Activated naive CD4-positive, alpha-beta T cell treated with anti-CD3 and anti-CD28 coated beads, Interleukin-2, amount 50 U/mL, for 16 hours (primary cell): Measurements from ENCODE around the gene PRKD1.

Experiments used
- DNase-seq: peaks from one replicate; pipeline ENCODE4 v3.0.0-alpha.2; 2020

PRKD1 gene

DNA sequence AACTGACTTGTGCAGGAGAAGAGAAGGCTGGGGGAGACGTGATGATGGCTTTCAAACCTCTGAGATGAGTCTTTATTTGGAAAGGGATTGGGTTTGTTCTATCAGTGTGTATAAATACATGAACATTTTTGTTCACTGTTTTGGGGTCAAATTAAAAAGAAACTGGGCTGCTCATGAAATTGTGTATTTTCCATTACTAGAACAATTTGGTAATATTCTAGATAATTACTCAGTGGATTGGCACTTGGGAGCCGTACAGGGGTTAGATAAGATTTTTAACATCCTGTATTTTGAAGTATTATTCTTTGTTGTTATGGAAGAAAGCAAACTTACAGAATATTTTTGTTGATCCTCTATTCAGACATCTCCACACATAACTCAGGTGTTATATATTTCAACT is 340.6 kb downstream of the PRKD1 start:
- DNase-seq, result no peak

DNA sequence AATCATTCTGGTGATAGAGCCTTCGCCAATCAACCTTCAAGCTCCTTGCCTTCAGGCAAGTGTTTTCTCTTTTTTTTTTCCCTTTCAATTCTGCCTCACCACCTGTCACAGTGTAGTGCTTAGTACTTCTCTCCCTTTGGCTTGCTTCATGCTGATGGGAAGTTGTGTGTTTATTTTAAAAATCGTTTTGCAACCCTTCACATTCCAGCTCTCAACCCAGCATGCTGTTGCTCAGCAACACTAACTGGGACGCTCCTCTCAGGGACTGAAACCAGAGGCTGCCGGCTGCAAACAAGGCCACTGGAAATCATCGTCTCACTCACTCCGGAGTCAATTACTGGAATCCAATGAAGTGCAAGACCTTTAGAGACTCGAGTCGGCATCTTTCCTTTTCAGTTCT is 342.7 kb downstream of the PRKD1 start:
- no peak for DNase-seq

DNA sequence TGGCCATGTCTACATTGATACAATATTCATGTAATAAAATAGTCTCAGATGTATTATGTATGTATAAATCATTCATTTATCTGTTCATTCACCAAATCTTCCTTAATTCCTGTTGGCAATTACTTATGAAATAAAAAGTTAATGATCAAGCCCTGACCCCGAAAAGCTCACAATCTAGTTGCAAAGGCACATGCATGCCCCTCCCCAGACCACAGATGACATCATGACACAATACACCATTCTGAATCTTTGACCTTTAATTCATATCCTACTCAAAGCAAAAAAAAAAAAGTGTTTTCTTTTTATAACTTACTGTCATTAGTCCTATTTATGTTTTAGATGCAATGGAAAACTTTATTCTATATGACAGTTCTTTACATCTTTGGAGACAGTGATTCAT is 346.9 kb downstream of the PRKD1 start:
- DNase-seq, result no peak

DNA sequence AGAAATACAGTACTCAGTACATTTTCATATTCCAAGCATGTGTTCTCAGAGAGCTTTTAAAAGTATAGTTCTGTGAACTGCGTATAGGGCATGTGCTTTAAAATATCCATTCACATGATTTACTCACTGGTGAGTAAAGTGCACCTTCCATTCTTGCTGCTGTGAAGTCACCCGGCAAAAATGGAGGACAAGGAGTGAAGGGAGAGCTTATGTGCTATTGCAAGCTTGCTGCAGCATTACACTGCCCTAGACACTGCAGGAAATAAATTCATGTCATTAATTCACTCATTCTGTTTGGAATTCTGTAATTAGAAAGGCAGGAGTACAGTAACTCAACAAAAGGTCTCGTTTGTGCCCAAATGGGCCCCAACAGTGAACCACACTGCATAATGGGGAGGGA is 347.8 kb downstream of the PRKD1 start:
- DNase-seq, result no peak

DNA sequence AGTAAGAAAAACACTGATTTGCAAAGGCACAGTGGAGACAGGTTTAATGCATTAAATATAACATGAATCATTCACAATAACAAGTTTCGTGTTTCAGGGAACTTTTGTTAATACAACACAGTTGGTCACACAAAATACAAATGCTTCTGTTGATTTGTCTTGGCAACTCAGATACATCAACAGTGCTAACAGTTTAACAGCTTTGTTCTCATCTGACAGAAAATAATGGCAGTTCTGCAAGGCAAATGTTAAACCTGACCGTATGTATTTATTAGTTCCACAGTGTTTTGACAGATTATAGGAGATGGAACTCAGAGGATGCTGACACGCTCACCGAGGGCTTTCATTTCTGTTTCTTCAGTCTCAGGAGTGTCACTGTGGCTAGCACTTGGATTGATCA is 350.7 kb downstream of the PRKD1 start:
- no peak for DNase-seq

DNA sequence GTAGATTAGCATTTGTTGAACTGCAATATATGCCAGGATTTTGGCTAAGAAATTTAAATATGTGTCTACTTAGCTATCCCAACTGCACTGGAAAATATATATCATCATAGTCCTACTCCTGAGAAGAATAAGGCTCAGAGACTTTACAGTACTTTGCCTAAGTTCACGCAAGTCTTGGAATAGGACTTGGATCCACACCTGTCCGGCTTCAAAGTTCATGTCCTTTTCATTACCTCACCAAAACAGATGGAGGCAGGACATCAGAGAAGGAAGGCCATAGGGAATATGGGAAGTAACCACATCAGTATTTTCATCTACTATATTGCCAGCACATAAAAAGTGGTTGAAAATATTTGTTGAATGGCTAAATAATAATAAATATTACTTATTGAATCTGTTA is 358.5 kb downstream of the PRKD1 start:
- DNase-seq, result no peak

DNA sequence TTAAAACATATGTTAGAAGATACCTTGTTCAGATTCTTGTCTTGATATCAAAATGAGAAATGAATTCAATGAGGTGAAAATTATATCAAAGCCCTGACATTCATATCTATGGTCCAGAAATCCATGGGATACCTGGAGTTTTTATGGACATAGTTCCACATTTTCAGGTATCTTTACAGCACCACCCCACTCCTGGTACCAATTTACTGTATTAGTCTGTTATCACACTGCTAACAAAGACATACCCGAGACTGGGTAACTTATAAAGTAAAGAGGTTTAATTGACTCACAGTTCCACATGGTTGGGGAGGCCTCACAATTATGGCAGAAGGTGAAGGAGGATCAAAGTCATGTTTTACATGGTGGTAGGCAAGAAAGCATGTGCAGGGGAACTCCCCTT is 361.5 kb downstream of the PRKD1 start:
- DNase-seq, result no peak

DNA sequence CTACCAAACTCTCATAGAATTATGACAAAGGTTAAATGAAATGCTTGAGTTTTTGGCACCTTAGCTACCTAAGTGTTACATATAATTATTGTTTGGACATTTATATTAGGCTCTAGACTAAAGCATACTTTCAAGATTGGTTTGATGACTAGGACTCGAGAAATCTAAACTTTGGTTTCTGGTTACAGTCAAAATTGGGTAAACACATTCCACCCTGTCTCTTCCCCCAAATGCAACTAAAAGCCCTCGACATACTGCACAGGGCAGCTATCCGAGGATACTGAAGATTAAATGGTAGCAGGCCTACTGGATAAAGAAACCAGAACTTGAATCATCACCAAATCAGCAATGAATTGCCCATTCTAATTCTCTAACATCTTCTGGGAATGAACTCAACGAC is 369.1 kb downstream of the PRKD1 start:
- no peak for DNase-seq

DNA sequence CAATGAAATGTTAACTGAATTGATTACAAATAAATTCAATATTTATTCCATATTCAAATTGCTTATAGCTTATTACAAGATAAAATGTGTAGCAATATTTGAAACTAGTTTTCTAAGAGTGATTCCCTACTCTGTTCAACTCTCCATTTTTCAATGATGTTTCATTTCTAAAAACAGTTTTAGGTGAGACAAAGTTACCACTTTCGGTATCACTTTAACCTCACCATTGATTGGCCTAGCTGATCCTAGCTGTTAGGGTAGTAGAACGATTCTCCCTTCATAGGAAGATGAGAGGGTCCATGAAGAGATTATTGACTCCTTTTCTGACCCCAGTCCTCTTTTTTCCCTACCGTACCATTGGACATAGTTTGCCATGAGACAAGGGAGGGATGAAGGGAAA is 373.3 kb downstream of the PRKD1 start:
- no peak for DNase-seq

DNA sequence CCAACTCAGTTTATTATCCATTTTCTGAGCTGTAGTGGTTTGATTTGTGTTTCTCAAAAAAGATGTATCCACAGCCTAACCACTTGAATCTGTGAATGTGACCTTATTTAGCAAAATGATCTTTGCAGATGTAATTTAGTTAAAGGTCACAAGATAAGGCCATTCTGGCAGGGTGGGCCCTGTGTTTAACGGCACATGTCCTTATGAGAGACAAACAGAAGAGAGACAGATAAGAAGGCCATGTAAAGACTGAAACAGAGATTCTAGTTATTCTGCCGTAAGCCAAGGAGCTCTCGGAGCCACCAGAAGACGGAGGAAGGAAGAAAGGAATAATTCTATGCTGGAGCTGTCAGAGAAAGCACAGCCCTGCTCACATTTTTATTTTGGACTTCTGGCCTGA is 374.2 kb downstream of the PRKD1 start:
- DNase-seq, result no peak

DNA sequence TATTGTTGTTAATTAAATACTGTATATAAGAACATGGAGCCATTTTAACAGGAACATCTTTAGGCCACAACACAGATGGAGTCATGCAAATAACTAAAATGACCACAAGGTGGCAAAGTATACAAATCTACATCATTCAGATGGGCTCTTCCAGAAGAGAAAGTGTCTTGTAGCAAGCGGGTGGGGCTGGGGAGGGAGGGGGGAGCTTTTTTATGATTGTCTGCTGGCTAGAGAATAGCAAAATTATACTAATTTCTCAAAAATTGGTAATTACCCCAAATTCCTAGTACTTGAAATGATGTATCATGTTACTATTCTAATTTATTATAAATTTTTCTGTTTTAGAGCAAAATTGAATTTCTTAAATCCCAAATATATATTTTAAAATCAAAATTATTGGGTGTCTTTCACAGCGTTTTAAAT is 378.7 kb downstream of the PRKD1 start:
- DNase-seq, result no peak

DNA sequence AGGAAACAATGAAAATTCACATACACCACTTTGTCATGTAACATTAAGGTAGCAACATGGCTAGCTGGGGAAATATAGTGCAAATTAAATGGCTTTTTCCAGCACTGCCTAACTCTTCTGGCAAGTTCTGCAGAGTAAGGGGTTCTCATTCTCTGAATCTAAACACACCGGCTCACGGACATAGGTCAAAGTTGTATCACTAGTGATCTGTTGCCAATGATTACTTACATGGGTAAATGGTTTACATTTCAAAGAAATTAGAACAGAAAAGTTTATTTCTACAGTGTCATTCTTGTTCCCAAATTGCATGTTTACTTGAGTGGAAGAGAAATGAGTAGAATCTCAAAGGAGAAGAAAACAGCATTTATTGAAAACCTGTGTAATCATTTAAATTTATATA is 381.9 kb downstream of the PRKD1 start:
- no peak for DNase-seq

DNA sequence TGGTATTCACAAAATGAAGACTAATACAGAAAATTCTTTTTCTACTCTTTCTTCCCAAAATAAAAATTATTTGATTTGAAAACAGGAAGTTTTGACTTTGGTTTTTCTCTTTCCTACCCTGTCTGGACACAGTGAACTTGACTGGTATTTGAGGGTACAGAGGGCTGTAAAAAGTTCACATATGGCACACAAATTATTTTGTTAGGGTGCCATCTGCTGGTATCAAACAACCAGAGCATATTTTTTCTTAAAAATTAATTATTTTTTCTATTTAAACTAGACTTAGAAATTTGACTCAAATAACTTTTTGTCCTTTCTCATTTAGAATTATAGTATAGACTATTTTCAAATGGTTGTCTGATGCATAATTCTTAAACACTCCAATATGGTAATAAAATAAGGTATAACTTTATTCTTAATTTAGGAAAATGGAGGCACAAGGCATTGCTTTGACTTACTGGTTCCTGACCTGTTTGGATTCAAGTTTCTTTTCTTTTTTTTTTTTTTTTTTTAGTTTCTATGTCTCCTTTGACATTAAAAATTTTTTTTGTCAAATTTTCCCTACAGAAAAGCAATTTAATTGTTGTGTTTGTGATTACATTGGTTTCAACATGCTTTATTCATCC is 390.6 kb downstream of the PRKD1 start:
- DNase-seq, result no peak

DNA sequence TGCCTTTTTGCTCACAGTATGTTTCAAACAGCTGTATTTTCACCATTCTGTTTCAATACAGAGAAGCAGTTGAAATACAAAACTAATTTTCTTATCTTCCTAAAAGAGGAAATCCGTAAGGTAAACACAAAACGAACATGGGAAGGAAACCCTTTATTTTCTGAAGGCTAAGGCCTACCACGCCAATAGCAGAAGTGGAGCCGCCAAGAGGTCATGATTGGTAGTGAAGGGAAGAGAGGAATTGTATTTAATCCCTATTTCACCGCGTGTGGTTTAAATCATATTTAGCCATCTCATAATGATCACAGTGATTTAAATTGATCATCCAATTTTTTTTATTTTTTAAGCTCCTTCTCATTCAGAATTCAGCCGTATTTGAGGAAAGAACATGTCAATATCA is 398.2 kb downstream of the PRKD1 start:
- DNase-seq, result no peak

DNA sequence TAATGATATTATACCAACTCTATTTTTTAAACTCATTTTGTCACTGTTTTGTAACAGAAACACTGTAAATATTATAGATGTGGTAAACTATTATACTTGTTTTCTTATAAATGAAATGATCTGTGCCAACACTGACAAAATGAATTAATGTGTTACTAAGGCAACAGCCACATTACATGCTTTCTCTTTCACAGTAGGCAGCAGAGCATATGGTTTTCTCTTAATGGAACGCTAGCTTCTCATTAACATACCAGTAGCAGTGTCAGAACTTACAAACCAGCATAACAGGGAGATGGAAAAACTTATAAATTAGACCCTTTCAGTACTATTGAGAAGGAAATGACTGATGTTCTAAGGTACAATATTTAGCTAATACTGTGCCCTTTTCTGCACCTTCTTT is 398.8 kb downstream of the PRKD1 start:
- no peak for DNase-seq

DNA sequence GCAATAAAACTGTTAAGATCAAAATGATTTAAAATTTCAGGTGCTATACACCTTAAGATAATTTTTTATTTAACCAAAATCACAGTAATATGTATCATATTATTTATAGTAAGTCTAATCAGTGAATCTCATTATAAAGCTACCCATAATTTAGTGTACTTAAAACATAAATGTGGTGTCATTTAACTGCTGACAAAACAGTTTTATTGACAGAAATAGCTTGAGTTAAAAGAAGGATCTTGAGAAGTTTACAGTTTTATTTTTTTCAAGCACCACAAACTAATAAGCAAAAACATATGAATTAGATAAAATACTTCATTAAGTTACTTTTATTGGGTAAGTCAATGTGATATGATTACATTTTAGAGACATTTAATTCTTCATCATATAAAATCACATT is 400.4 kb downstream of the PRKD1 start:
- DNase-seq, result no peak
